Raji (cell line): ENCODE data around the gene PTPRH.

Experiments
- POLR2A ChIP-seq: IDR thresholded peaks from 2 replicates; pipeline ENCODE4 v1.6.1; 2011; ENCODE audit warnings: low read depth, low read length, control low read depth; ENCODE audit not compliant: insufficient read depth

The PTPRH gene

DNA sequence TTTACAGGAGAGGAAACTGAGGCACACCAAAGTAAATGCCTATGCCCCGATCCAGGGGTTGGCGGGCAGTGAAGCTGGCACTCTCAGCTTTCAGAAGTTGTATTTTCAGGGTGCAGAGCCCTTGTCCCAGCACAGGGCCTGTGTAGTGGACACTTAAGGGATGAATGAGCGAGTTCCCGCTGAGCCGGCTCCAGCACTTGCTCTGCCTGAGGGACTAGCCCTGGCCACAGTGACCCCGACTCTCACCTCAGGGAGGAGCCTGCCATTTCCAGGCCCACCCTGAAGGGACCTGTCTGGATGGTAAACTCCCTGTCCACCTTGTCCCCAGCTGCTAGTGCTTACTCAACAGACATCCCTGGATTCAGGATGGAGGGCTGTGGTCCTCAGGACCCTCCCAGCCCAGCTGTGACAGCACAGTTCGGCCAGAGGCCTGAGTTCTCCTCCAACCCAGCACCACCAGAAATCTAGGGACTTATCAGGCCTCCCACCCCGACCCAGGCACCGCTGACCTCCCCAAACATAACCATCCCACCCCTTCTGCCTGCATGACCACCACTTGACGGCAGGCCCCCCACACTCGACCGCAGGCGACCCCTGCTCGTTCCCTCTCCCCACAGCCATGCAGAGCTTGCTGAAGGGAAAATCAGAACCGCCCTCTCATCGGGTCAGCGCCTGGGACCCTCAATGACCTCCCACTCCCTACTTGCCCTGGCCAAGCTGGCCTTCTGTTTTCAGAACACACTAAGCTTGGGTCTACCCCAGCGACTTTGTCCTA is 41.1 kb upstream of the PTPRH start:
- no peak for TF ChIP-seq POLR2A

DNA sequence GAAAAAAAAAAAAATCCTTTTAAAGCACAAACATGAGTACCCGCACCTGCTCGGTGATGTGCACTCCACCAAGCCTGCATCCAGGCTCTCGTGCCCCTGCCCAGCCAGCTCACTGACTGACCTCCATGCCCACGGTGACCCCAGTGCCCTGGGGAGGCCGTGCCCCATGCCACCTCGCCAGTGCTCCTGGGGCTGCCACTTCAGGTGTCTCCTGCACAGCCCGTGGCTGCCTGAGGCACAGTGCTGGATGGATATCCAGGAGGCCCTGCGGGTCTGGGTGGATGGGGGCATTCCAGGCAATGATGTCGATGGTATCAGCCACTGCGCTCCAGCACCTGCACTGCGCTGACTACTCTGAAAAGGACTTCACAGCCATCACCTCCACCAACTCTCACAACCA is 40.5 kb upstream of the PTPRH start:
- TF ChIP-seq POLR2A, result no peak

- TF ChIP-seq POLR2A, result no peak
Observed at GRCh38 chr19:55248704-55249103, 39.4 kb upstream of the PTPRH start.

DNA sequence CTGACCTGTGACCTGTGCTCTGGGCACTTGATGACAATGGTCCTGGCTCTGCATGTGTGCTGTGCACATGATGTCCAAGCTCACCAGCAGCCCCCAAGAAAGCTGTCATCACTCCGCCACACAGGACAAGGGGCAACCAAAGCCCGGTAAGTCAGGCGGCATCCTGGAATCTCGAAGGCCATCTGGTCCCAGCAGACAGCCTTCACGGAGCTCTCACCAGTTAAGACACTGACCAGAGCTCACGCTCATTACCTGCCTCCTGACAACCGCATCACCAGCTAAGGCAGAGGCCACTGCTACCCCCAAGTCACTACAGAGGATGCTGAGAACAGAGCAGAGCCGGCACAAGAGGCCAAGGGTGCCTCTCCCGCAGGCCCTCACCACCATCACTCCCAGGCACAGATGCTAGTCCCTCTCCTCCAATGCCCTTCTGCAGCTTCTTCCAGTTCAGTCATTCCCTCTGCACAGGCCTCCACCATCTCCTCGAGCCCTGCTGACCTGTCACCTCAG is 38.9 kb upstream of the PTPRH start:
- TF ChIP-seq POLR2A, result no peak

- TF ChIP-seq POLR2A, result no peak
Observed at GRCh38 chr19:55247621-55248099, 38.4 kb upstream of the PTPRH start.

DNA sequence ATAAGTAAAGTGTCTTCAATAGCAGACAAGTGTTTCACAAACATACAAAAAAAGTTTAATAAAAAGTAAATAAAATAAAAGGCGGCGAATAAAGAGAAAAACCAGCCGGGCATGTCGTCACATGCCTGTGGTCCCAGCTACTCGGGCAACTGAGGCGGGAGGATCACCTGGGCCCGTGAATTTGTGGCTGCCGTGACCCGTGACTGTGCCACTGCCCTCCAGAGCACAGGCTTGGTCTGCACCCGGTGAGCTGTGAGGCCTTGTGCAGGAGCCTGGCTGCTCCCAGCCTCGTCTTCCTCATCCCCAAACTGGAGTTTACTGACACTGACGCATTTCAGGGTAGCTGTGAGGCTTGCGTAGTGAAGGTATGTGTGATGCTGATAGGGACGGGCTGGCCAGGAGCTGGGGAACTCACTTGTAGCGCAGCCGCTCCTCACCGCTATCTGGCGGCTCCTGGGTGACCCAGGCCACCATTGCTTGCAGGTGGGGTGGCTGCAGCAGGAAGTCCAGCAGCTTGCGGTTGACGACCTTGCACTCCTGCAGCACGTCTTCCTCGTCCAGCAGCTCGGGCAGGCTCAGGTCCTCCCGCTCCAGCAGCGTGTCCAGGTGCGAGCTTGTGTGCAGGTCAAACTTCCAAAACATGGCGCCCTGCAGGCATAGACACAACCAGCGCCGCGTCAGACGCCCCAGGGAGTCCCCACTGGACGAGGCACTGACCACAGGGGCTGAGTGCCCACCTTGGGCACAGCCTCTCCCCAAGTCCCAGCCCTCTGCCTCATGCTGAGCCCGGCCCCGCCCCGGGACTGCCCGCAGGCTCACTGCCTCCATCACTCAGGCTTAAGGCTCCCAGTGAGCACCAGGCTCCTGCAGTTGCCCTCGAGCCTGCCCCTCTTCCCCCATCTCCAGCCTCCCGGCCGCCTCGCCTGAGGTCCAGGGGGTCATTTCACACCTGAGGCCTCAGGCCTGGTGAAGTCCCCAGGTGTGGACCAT is 37.5 kb upstream of the PTPRH start:
- no peak for TF ChIP-seq POLR2A

DNA sequence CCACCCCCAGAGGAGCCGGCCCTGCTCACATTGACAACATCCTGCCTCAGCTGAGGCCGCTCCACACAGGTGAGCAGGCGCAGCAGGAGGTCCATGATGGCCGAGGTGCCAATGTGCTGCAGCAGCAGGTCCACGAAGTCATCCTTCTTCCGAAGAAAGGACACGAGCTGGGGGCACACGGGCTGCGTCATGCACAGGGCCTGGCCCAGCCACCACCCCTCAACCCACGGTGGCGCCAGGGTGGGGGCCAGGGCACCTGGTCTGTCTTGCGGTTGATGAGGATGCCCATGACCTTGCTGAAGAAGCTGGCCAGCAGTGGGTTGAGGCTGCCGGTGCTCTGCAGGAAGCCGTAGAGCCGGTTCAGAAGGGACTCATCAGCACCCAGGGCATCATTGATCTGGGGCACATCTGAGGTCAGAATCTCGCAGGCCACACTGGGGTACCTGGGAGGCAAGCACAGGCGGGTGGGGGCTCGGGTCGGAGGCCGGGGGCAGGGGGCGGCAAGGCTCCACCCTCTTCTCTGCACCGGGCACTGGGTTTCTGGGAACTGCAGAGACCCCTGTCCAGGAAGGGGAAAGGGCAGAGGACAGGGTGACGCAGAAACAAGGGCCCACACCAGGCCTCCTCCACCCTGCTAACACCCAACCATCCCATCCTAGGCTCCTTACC is 36.1 kb upstream of the PTPRH start:
- TF ChIP-seq POLR2A, result no peak

- TF ChIP-seq POLR2A, result no peak
Observed at GRCh38 chr19:55244004-55244680, 34.8 kb upstream of the PTPRH start.

GRCh38 chr19:55242517-55242916 is 33.2 kb upstream of the PTPRH start:
- no peak for TF ChIP-seq POLR2A

- TF ChIP-seq POLR2A, result no peak
Observed at GRCh38 chr19:55241935-55242464, 32.7 kb upstream of the PTPRH start.

- no peak for TF ChIP-seq POLR2A
Observed at GRCh38 chr19:55241143-55241934, 32.0 kb upstream of the PTPRH start.

- no peak for TF ChIP-seq POLR2A
Observed at GRCh38 chr19:55240713-55241020, 31.4 kb upstream of the PTPRH start.

GRCh38 chr19:55239004-55239403 is 29.7 kb upstream of the PTPRH start:
- TF ChIP-seq POLR2A, result no peak

DNA sequence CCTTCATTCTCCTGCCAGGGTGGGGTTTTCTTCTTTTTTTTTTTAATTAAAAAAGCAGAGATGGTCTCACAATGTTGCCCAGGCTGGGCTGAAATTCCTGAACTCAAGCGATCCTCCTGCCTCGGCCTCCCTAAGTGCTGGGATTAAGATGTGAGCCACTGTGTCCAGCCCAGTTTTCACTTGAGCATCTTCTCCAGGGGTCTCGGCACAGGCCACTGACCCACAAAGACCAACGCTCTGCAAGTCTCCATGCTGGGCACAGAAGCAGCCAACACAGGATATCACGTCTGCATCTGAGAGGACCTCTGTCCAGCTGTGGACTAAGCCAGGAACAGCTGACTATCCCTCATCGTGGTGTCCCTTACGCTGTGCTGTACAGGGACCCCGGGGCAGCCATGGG is 28.7 kb upstream of the PTPRH start:
- no peak for TF ChIP-seq POLR2A
